Right lobe of liver (tissue), 6 donors: Measurements from ENCODE around the gene IL1A. TPM values are rescaled to one million over a fixed set of nuclear protein-coding genes. Genes with fewer than 3 reads are reported as not detected.

Experiments
- ATAC-seq, 4 donors: fragments of 200-7000 bp; cut with Tn5 transposase; one replicate each; pipeline ENCODE4 v1.9.1; 2020; ENCODE audit warnings: mild to moderate bottlenecking in 4 of 4, moderate library complexity in 4 of 4
- DNase-seq, 3 donors: peaks; one replicate each; pipeline ENCODE4 v3.0.0-alpha.2; 2020
- H3K27ac ChIP-seq, 3 donors: fragments of 200-600 bp; one replicate each; pipeline ENCODE4 v1.8.0; 2022
- H3K27me3 ChIP-seq, 2 donors: fragments of 200-600 bp; one replicate each; pipeline ENCODE4 v1.8.0; 2022
- H3K36me3 ChIP-seq, 4 donors: fragments of 200-600 bp; sonication (generic) in 1 of 4; one replicate each; pipeline versions ENCODE4 v1.5.1 to v1.8.0; 2017 to 2022; ENCODE audit warnings: control low read depth in 1 of 4
- H3K4me1 ChIP-seq, 4 donors: fragments of 200-600 bp; sonication (generic) in 1 of 4; one replicate each; pipeline versions ENCODE4 v1.5.1 to v1.8.0; 2017 to 2022; ENCODE audit warnings: control low read depth in 1 of 4
- H3K4me3 ChIP-seq, 3 donors: fragments of 200-600 bp; one replicate each; pipeline ENCODE4 v1.8.0; 2022
- H3K9me3 ChIP-seq, 4 donors: fragments of 200-600 bp; sonication (generic) in 1 of 4; one replicate each; pipeline versions ENCODE4 v1.5.1 to v1.8.0; 2017 to 2022; ENCODE audit warnings: control low read depth in 1 of 4
- CTCF ChIP-seq, 4 donors: fragments of 200-600 bp in 3 of 4; fragments of 450-650 bp in 1 of 4; IDR thresholded peaks; one replicate each; pipeline versions ENCODE4 v1.5.1 to v1.8.0; 2016 to 2022; ENCODE audit warnings: antibody characterized with exemption in 4 of 4, mild to moderate bottlenecking in 2 of 4
- POLR2A ChIP-seq: fragments of 450-650 bp; IDR thresholded peaks from one replicate; pipeline ENCODE4 v1.6.1; 2017; ENCODE audit warnings: antibody characterized with exemption, mild to moderate bottlenecking
- WGBS: methylation state at CpG from one replicate; pipeline ENCODE4 v1.1.6; 2018; ENCODE audit warnings: low coverage, low lambda C conversion rate; ENCODE audit not compliant: insufficient coverage; ENCODE audit errors: missing lambda C conversion rate; 5-methylcytosine and 5-hydroxymethylcytosine counted together
- intact Hi-C, 2 donors: fragments of 100-400 bp; cut with DNase I; formaldehyde crosslinking; loops; one replicate each; pipeline versions ENCODE4 v1.11.2 to v1.14.1; 2022
- total RNA-seq, 6 experiments: library from RNA; depleted of rRNA in 2 of 6; stranded (reverse); fragments of >200 nt in 2 of 6; fragmentation: NEBNext Ultra II Directional in 3 of 6; extraction: Animal tissue kit (Norgen Biotek cat#: 25700) in 3 of 6; gene quantifications; one replicate each; pipeline versions ENCODE4 v1.1.0 to v1.2.4, GENCODE V29; 2016 to 2023
- donor health status: DM: no; HTN: yes; CAD: no.
- donor health status: DM: no; HTN: no; CAD: no.
- donor health status: DM: no; HTN: no; CAD: no.
- donor health status: DM: no; HTN: yes; CAD: no.
- donor health status: DM: no; HTN: yes; CAD: no.

IL1A gene
- total RNA-seq, 6 experiments from 2014 or later, result not detected

GRCh38 chr2:112767693-112768330 is 16.5 kb downstream of the IL1A start:
- Histone ChIP-seq H3K4me3 (peak overlapping the region in 1 of 3 donors; percentile 27), H3K27ac (peak overlapping the region; percentile 19 to 39 (median 37)), H3K9me3 (no peaks in the 10 kb centered on the region), H3K27me3 (no peaks in the 10 kb centered on the region), H3K36me3 (no peaks in the 10 kb centered on the region), H3K4me1 (peaks cover 0 to 4% (median 0%) of the 10 kb centered on the region in 4 donors)
- intact Hi-C loops, result no loop called here
- TF ChIP-seq CTCF (IDR thresholded peaks at IDR 0.05), result no peak
- TF ChIP-seq POLR2A, result no peak
- WGBS, result 65% methylated on average over 6 of the region's 6 CpGs
- DNase-seq (no peak), ATAC-seq (peak in 2 of 4 donors; percentile 12 to 54)

GRCh38 chr2:112765251-112765650 is 19.0 kb downstream of the IL1A start:
- intact Hi-C loops, result no loop called here
- Histone ChIP-seq H3K27ac (peak overlapping the region in 1 of 3 donors; percentile 30), H3K9me3 (no peaks in the 10 kb centered on the region), H3K36me3 (no peaks in the 10 kb centered on the region), H3K27me3 (no peaks in the 10 kb centered on the region), H3K4me3 (peak overlapping the region; percentile 66 to 72 (median 68)), H3K4me1 (peaks cover 0 to 4% (median 0%) of the 10 kb centered on the region in 4 donors)
- DNase-seq (no peak), ATAC-seq (no peak)
- no peak for TF ChIP-seq CTCF (IDR thresholded peaks at IDR 0.05)
- TF ChIP-seq POLR2A, result no peak
- 78% methylated on average over 4 of the region's 4 CpGs for WGBS

- peak; percentile 97 for DNase-seq
- TF ChIP-seq POLR2A (peak; percentile 45), CTCF (IDR thresholded peaks at IDR 0.05) (no peak)
- 1% methylated on average over 34 of the region's 79 CpGs for WGBS
- peak; percentile 97 to 100 (median 100) for ATAC-seq
- H3K27ac ChIP-seq, result peak within 1 kb of the TSS in 2 of 3 donors; percentile 30 to 46
- no peaks in the 10 kb centered on the region for H3K27me3 ChIP-seq
- intact Hi-C loops, result no loop called here
- peak within 1 kb of the TSS; percentile 66 to 72 (median 68) for H3K4me3 ChIP-seq
- H3K4me1 ChIP-seq, result peaks cover 0 to 4% (median 0%) of the 10 kb centered on the region in 4 donors
- no peaks in the 10 kb centered on the region for H3K9me3 ChIP-seq
- no peaks in the 10 kb centered on the region for H3K36me3 ChIP-seq
These were observed 19.9 kb downstream of the IL1A start, which contains the start of gene CKAP2L for GRCh38 chr2:112764071-112765044. Gene CKAP2L (minus strand): TSS chr2:112764609. CDS start chr2:112764598, 11 bp downstream.

GRCh38 chr2:112762276-112762675 is 22.0 kb downstream of the IL1A start:
- Histone ChIP-seq H3K4me1 (peaks cover 0 to 11% (median 0%) of the 10 kb centered on the region in 4 donors), H3K27me3 (no peaks in the 10 kb centered on the region), H3K9me3 (no peaks in the 10 kb centered on the region), H3K36me3 (no peaks in the 10 kb centered on the region), H3K4me3 (no peak overlapping the region), H3K27ac (no peak overlapping the region)
- intact Hi-C loops, result no loop called here
- ATAC-seq (no peak), DNase-seq (no peak)
- TF ChIP-seq POLR2A, result no peak
- TF ChIP-seq CTCF (IDR thresholded peaks at IDR 0.05), result no peak
- WGBS, result 58% methylated on average over 4 of the region's 4 CpGs
